Kidney (tissue), 14 donors: ENCODE results near the gene CPED1. TPM values are rescaled to one million over a fixed set of nuclear protein-coding genes. Genes with fewer than 3 reads are reported as not detected.

Experiments used
- DNase-seq, 5 donors: peaks; one replicate each; pipeline ENCODE4 v3.0.0-alpha.2; 2013 to 2020
- FAIRE-seq: peaks from 2 replicates; lab custom pipeline; 2012; peaks lifted over from hg19 to GRCh38; lab: Jason Lieb, UNC
- H3K27ac ChIP-seq, 2 donors: one replicate each; pipeline ENCODE4 v1.7.0; 2013; ENCODE audit warnings: low read depth in 2 of 2, low read length in 2 of 2, inconsistent platforms in 1 of 2
- H3K27me3 ChIP-seq: one replicate; pipeline ENCODE4 v1.7.1; 2013; ENCODE audit warnings: low read length, inconsistent platforms; ENCODE audit not compliant: control insufficient read depth, insufficient read depth
- H3K36me3 ChIP-seq, 3 donors: one replicate each; pipeline versions ENCODE4 v1.7.0 to v1.7.1; 2013; ENCODE audit warnings: low read length in 3 of 3, control low read depth in 1 of 3, inconsistent platforms in 1 of 3; ENCODE audit not compliant: insufficient read depth in 3 of 3, control insufficient read depth in 2 of 3
- H3K4me1 ChIP-seq, 3 donors: one replicate each; pipeline versions ENCODE4 v1.7.0 to v1.7.1; 2013; ENCODE audit warnings: low read length in 3 of 3, inconsistent platforms in 1 of 3, low read depth in 1 of 3; ENCODE audit not compliant: control insufficient read depth in 2 of 3, insufficient read depth in 2 of 3
- H3K4me3 ChIP-seq, 3 donors: one replicate each; pipeline versions ENCODE4 v1.7.0 to v1.8.1; 2013; ENCODE audit warnings: low read length in 3 of 3, control low read depth in 1 of 3, inconsistent platforms in 1 of 3
- H3K9ac ChIP-seq, 3 donors: one replicate each; pipeline versions ENCODE4 v1.7.0 to v1.7.1; 2013; ENCODE audit warnings: low read length in 3 of 3, control low read depth in 1 of 3, inconsistent platforms in 1 of 3
- H3K9me3 ChIP-seq, 3 donors: one replicate each; pipeline versions ENCODE4 v1.7.0 to v1.7.1; 2013; ENCODE audit warnings: low read length in 3 of 3, control low read depth in 1 of 3, inconsistent platforms in 1 of 3; ENCODE audit not compliant: control insufficient read depth in 2 of 3, insufficient read depth in 1 of 3
- intact Hi-C: fragments of 100-400 bp; cut with DNase I; formaldehyde crosslinking; loops from one replicate; pipeline ENCODE4 v1.11.1; 2022
- polyA plus RNA-seq: library from polyadenylated mRNA; stranded (reverse); fragments of 350-450 nt; fragmentation: Illumina TruSeq; extraction: RNeasy Lipid Tissue Mini Kit (QIAGEN cat#74804); gene quantifications from one replicate; pipeline ENCODE4 v1.2.3, GENCODE V29; 2014; ENCODE audit warnings: low read depth, low replicate concordance; ENCODE audit not compliant: insufficient read depth
- total RNA-seq: library from RNA; stranded (reverse); fragmentation: NEBNext Ultra II Directional; extraction: Animal tissue kit (Norgen Biotek cat#: 25700); gene quantifications from one replicate; pipeline ENCODE4 v1.2.1, GENCODE V29; 2021
- TF ChIP-seq, protein P1 (sequence below): IDR thresholded peaks from 3 replicates; pipeline ENCODE4 v1.5.1; 2012; ENCODE audit warnings: mild to moderate bottlenecking, moderate library complexity, borderline replicate concordance; ENCODE audit not compliant: insufficient read depth; ENCODE audit errors: extremely low read depth
- donor health status: control.
- donor health status: control.
- donor health status: control.
- donor health status: control.
- donor health status: control.
- donor health status: DM: yes; HTN: yes; CAD: no.
- donor health status: Normal renal cell carcinoma (clear cell type).

CPED1 gene
- total and polyA plus RNA-seq, 2 donors from 2014 or later = 2.9 to 16.9 TPM

DNA sequence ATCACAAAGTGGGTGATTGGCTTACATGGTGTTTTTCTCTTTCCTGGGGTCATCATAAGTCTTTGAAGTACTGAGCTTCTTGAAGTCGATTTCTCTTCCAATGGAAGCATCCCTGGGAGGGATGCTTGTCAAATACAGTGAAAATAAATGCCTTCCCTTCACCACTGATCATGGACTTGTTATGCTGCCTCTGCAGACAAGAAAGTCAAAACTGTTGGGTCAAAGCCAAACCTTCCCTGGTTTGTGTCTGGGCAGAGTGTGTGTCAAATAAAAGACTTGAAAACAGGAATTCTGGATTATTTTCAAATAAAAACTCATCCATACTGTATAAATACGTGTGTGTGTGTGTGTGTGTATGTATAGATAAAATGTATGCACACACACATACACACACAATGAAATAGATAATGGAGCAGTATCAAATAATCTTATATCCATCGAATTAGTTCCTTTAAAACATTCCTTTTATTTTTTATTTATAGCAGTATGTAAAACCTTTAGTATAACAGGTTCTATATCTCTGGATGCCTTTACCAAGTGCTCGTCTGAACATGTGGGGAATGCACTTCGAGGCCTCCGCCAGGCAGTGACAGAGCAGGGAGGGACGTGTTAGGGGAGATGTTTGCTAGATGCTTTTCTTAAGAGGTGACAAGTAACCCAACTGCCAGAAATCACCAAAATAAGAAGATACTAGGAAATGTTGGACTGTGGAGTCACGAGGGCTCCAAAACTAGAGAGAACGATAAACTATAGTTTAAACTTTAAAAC is 313.1 kb downstream of the CPED1 start:
- Histone ChIP-seq H3K27me3 (no peaks in the 10 kb centered on the region), H3K4me3 (no peak overlapping the region), H3K36me3 (no peaks in the 10 kb centered on the region), H3K9me3 (no peaks in the 10 kb centered on the region), H3K4me1 (no peaks in the 10 kb centered on the region), H3K27ac (no peak overlapping the region), H3K9ac (no peak overlapping the region)
- intact Hi-C loops = no loop called here
- TF ChIP-seq, protein P1, sequence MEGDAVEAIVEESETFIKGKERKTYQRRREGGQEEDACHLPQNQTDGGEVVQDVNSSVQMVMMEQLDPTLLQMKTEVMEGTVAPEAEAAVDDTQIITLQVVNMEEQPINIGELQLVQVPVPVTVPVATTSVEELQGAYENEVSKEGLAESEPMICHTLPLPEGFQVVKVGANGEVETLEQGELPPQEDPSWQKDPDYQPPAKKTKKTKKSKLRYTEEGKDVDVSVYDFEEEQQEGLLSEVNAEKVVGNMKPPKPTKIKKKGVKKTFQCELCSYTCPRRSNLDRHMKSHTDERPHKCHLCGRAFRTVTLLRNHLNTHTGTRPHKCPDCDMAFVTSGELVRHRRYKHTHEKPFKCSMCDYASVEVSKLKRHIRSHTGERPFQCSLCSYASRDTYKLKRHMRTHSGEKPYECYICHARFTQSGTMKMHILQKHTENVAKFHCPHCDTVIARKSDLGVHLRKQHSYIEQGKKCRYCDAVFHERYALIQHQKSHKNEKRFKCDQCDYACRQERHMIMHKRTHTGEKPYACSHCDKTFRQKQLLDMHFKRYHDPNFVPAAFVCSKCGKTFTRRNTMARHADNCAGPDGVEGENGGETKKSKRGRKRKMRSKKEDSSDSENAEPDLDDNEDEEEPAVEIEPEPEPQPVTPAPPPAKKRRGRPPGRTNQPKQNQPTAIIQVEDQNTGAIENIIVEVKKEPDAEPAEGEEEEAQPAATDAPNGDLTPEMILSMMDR = no peak
- DNase-seq = no peak
- no peak for FAIRE-seq

DNA sequence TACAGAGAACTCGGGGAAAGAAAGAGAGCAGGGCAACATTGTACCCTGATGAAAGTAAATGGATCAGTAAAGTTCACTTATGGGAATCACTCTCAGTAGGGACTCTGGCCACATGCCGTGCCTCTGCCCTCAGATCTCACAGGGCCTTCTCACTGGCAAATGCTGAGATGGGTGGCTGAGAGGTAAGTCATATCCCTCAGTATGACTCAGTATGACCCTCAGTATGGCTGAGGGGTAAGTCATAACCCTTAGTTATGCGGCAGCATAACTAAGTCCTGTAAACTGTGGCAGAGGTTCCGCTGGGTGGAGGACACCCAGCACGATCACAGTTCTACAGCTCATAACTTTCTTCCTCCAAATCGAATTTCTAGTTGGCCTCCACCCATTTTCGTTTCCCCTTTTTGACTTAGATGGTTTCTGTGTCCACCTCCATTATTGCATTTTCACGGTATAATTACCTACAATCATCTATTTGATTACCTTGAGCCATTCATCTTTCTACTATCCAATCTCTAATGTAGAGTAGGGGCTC is 313.8 kb downstream of the CPED1 start:
- FAIRE-seq = no peak

DNA sequence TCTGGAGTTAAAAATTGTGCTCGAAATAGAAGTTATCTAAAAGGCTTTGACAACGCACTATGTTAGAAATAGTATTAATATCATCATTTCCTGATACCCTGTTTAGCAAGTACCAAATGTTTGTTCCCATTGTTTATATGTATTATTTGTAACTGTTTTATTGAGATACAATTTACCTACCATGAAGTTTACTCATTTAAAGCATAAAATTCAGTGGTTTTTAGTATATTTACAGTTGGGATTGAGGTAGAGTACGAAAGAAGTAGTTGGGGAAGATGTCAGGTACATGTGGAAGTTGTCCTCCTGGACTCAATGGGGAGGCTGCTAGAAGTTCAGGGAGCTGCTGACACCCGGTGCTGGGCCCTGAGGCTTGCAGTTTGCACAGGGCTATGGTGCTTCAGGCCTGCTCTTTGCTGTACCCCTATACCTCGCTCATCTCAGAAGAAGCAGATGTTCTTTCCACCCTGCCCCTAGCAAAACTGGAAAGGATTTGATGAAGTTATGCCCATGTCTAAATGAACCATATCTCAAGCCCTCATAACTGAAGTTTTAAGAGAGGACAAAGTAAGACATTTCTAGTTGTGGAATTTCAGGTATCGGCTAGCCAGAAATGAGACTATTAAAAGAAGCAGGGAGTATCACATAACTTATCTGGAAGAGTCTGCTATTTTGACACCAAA is 315.1 kb downstream of the CPED1 start:
- no peak for FAIRE-seq
- TF ChIP-seq, protein P1 = no peak

More for the DNA sequence above, 313.8 kb downstream of the CPED1 start:
- TF ChIP-seq, protein P1 = no peak
- Histone ChIP-seq H3K4me1 (no peaks in the 10 kb centered on the region), H3K9me3 (no peaks in the 10 kb centered on the region), H3K9ac (no peak overlapping the region), H3K27ac (no peak overlapping the region), H3K4me3 (no peak overlapping the region), H3K36me3 (no peaks in the 10 kb centered on the region), H3K27me3 (no peaks in the 10 kb centered on the region)
- DNase-seq = no peak
- intact Hi-C loops = no loop called here

More for the DNA sequence above, 315.1 kb downstream of the CPED1 start:
- Histone ChIP-seq H3K27ac (no peak overlapping the region), H3K36me3 (no peaks in the 10 kb centered on the region), H3K4me3 (no peak overlapping the region), H3K9ac (no peak overlapping the region), H3K27me3 (no peaks in the 10 kb centered on the region), H3K9me3 (no peaks in the 10 kb centered on the region), H3K4me1 (no peaks in the 10 kb centered on the region)
- DNase-seq = no peak
- intact Hi-C loops = no loop called here
